ENCODE data around the gene ABCA5.

ABCA5 gene

DNA sequence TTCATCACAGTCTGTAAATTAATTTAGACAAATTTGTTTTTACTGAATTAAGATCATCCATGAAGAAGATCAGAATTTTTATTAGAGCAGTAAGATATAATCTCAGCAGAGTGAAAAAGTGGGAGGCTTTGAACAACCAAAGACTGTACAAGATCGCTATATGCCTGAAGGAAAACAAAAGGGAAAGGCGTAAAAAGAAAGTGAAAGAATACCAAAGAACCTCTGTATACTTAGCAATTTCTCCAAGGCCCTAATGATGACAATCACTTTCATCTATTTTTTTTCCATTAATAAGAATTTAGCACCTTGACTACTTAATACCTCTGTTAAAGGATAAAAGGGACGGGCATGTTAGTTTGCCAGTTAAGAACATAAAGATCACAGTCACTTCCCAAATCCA lies 59.7 kb downstream of the ABCA5 start:
- Histone ChIP-seq H3K4me1 (ENCODE audit: control extremely low read depth in 1 of 4, control insufficient read depth in 4 of 4, insufficient read depth in 4 of 4, low read length in 3 of 4) (no peaks in the 10 kb centered on the region), H3K9me3 (ENCODE audit: control extremely low read depth in 1 of 5, control insufficient read depth in 4 of 5, insufficient read depth in 2 of 5, low read depth in 1 of 5, low read length in 4 of 5) (no peaks in the 10 kb centered on the region), H3K27me3 (replicated peaks in 2 of 5; ENCODE audit: control insufficient read depth in 4 of 5, insufficient read depth in 5 of 5, low read length in 4 of 5) (no peaks in the 10 kb centered on the region), H3K36me3 (ENCODE audit: control insufficient read depth in 4 of 4, insufficient read depth in 4 of 4, low read length in 3 of 4) (no peaks in the 10 kb centered on the region), H3K4me3 (ENCODE audit: control insufficient read depth in 1 of 7, extremely low read depth in 1 of 7, insufficient read depth in 4 of 7, low read depth in 2 of 7, low read length in 6 of 7) (no peak overlapping the region), H3K27ac (ENCODE audit: insufficient read depth in 1 of 2, low read depth in 1 of 2, low read length in 2 of 2, poor library complexity in 1 of 2, severe bottlenecking in 2 of 2) (no peak overlapping the region)
- POLR2A ChIA-PET: interaction anchor here (0.6 kb wide), 1 partner anchor 217 kb away, joined by 4 read pairs; no protein-coding TSS in a partner anchor
- WGBS (ENCODE audit: insufficient coverage): 100% methylated on average over 2 of the region's 3 CpGs
- CTCF ChIA-PET: no interaction called here
- DNase-seq: no peak

DNA sequence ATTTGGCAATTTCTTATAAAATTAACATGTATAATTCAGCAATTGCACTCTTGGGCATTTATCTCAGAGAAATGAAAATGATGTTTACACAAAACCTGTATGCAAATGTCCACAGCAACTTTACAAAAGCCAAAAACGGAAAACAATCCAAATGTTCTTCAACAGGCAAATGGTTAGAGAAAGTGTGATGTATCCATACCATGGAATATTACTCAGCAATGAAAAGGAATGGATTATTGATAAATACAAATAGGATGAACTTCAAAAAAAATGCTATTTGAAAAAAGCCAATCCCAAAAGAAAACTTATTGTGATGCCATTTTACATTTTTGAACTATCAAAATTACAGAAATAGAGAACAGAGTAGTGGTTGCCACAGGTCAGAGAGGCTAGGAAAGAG lies 61.1 kb downstream of the ABCA5 start:
- Histone ChIP-seq H3K9me3 (ENCODE audit: control extremely low read depth in 1 of 5, control insufficient read depth in 4 of 5, insufficient read depth in 2 of 5, low read depth in 1 of 5, low read length in 4 of 5) (no peaks in the 10 kb centered on the region), H3K36me3 (ENCODE audit: control insufficient read depth in 4 of 4, insufficient read depth in 4 of 4, low read length in 3 of 4) (no peaks in the 10 kb centered on the region), H3K4me1 (ENCODE audit: control extremely low read depth in 1 of 4, control insufficient read depth in 4 of 4, insufficient read depth in 4 of 4, low read length in 3 of 4) (no peaks in the 10 kb centered on the region), H3K4me3 (ENCODE audit: control insufficient read depth in 1 of 7, extremely low read depth in 1 of 7, insufficient read depth in 4 of 7, low read depth in 2 of 7, low read length in 6 of 7) (no peak overlapping the region), H3K27me3 (replicated peaks in 2 of 5; ENCODE audit: control insufficient read depth in 4 of 5, insufficient read depth in 5 of 5, low read length in 4 of 5) (no peaks in the 10 kb centered on the region), H3K27ac (ENCODE audit: insufficient read depth in 1 of 2, low read depth in 1 of 2, low read length in 2 of 2, poor library complexity in 1 of 2, severe bottlenecking in 2 of 2) (no peak overlapping the region)
- ChIA-PET POLR2A (no interaction called here), CTCF (no interaction called here)
- DNase-seq: no peak
- no CpG with 5 or more reads among the region's 1 CpG for WGBS (ENCODE audit: insufficient coverage)

DNA sequence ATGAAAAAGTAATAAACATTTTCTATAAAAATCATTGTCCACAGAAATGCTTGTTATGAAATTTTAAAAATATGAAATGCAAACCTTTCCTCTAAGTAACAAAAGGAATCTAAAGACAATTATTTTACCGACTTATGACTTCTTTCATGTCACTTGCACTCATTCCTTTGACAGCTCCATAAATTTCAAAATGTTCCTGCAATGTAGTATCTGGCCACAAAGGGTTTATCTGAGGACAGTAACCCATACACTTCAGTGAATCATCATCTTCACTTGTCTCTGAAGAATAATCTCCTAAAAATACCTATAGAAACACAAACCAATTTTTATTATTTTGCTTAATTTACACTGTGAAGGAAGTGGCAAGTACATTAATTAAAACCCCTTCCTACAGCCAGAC lies 72.7 kb downstream of the ABCA5 start:
- no peaks in the 10 kb centered on the region for H3K27me3 ChIP-seq (replicated peaks in 2 of 5; ENCODE audit: control insufficient read depth in 4 of 5, insufficient read depth in 5 of 5, low read length in 4 of 5)
- H3K4me3 ChIP-seq (ENCODE audit: control insufficient read depth in 1 of 7, extremely low read depth in 1 of 7, insufficient read depth in 4 of 7, low read depth in 2 of 7, low read length in 6 of 7): no peak overlapping the region
- ChIA-PET POLR2A (no interaction called here), CTCF (interaction anchor here (1.4 kb wide), 1 partner anchor 10 kb away, joined by 3 read pairs; no protein-coding TSS in a partner anchor)
- no peaks in the 10 kb centered on the region for H3K9me3 ChIP-seq (ENCODE audit: control extremely low read depth in 1 of 5, control insufficient read depth in 4 of 5, insufficient read depth in 2 of 5, low read depth in 1 of 5, low read length in 4 of 5)
- H3K36me3 ChIP-seq (ENCODE audit: control insufficient read depth in 4 of 4, insufficient read depth in 4 of 4, low read length in 3 of 4): peaks cover 0 to 2% (median 0%) of the 10 kb centered on the region in 4 experiments
- WGBS (ENCODE audit: insufficient coverage): 80% methylated on average over 1 of the region's 1 CpG
- H3K27ac ChIP-seq (ENCODE audit: insufficient read depth in 1 of 2, low read depth in 1 of 2, low read length in 2 of 2, poor library complexity in 1 of 2, severe bottlenecking in 2 of 2): no peak overlapping the region
- no peak for DNase-seq
- H3K4me1 ChIP-seq (ENCODE audit: control extremely low read depth in 1 of 4, control insufficient read depth in 4 of 4, insufficient read depth in 4 of 4, low read length in 3 of 4): no peaks in the 10 kb centered on the region

DNA sequence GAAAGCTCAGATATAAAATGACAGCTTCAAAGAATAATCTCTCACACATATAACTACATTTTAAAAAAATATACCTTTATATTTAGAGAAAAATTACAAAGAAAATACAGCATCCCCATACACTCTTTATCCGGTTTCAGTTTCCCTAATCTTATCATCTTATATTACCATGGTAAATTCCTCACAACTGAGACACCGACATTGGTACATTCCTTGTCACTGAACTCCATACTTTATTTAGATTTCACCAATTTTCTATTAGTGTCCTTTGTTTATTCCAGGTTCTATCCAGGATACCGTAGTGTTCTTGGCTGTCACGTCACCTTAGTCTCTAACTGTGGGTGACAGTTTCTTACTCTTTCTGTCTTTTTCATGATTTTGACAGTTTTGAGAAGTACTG lies 76.3 kb downstream of the ABCA5 start:
- CTCF ChIA-PET: interaction anchor here (1.1 to 1.4 kb wide), 2 partner anchors 473 to 476 kb away, joined by 3 read pairs; no protein-coding TSS in a partner anchor
- no peaks in the 10 kb centered on the region for H3K27me3 ChIP-seq (replicated peaks in 2 of 5; ENCODE audit: control insufficient read depth in 4 of 5, insufficient read depth in 5 of 5, low read length in 4 of 5)
- DNase-seq: no peak
- no peaks in the 10 kb centered on the region for H3K4me1 ChIP-seq (ENCODE audit: control extremely low read depth in 1 of 4, control insufficient read depth in 4 of 4, insufficient read depth in 4 of 4, low read length in 3 of 4)
- no peak overlapping the region for H3K27ac ChIP-seq (ENCODE audit: insufficient read depth in 1 of 2, low read depth in 1 of 2, low read length in 2 of 2, poor library complexity in 1 of 2, severe bottlenecking in 2 of 2)
- POLR2A ChIA-PET: no interaction called here
- no peaks in the 10 kb centered on the region for H3K9me3 ChIP-seq (ENCODE audit: control extremely low read depth in 1 of 5, control insufficient read depth in 4 of 5, insufficient read depth in 2 of 5, low read depth in 1 of 5, low read length in 4 of 5)
- 98% methylated on average over 4 of the region's 4 CpGs for WGBS (ENCODE audit: insufficient coverage)
- peaks cover 0 to 3% (median 1%) of the 10 kb centered on the region in 4 experiments for H3K36me3 ChIP-seq (ENCODE audit: control insufficient read depth in 4 of 4, insufficient read depth in 4 of 4, low read length in 3 of 4)
- H3K4me3 ChIP-seq (ENCODE audit: control insufficient read depth in 1 of 7, extremely low read depth in 1 of 7, insufficient read depth in 4 of 7, low read depth in 2 of 7, low read length in 6 of 7): no peak overlapping the region

DNA sequence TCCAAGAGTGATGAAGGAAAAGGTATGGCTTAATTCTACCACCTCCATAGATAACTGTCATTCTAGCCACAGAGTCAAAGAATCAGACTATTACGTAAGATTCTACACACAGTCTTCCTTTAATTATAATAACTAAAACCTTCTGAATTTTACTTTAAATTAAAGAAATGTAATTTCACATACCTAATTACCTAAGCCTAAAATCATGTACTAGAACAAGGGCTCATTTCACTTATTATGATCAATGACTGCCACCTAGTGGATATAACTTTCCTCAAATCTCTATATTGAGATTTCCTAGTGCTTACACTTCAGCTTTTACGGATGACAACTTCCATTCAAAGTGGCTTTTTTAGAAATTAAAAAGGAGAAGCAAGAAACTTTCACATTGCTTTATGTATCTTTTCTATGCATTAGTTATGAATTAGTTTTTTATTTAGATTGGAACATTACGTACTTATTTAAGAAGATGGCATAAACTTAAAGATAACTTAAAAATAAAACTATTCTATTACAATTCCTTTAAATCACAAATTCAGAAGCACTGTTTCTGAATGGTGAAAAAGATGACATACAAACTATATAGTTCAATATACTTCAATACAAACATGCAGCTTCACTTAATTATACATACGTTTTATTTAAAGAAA lies 80.1 kb downstream of the ABCA5 start:
- Histone ChIP-seq H3K36me3 (ENCODE audit: control insufficient read depth in 4 of 4, insufficient read depth in 4 of 4, low read length in 3 of 4) (peaks cover 0 to 3% (median 0%) of the 10 kb centered on the region in 4 experiments), H3K4me1 (ENCODE audit: control extremely low read depth in 1 of 4, control insufficient read depth in 4 of 4, insufficient read depth in 4 of 4, low read length in 3 of 4) (no peaks in the 10 kb centered on the region), H3K27me3 (replicated peaks in 2 of 5; ENCODE audit: control insufficient read depth in 4 of 5, insufficient read depth in 5 of 5, low read length in 4 of 5) (no peaks in the 10 kb centered on the region), H3K27ac (ENCODE audit: insufficient read depth in 1 of 2, low read depth in 1 of 2, low read length in 2 of 2, poor library complexity in 1 of 2, severe bottlenecking in 2 of 2) (no peak overlapping the region), H3K4me3 (ENCODE audit: control insufficient read depth in 1 of 7, extremely low read depth in 1 of 7, insufficient read depth in 4 of 7, low read depth in 2 of 7, low read length in 6 of 7) (no peak overlapping the region), H3K9me3 (ENCODE audit: control extremely low read depth in 1 of 5, control insufficient read depth in 4 of 5, insufficient read depth in 2 of 5, low read depth in 1 of 5, low read length in 4 of 5) (no peaks in the 10 kb centered on the region)
- no CpG with 5 or more reads among the region's 4 CpGs for WGBS (ENCODE audit: insufficient coverage)
- ChIA-PET CTCF (interaction anchor here (0.7 to 3.7 kb wide), 8 partner anchors 9 to 781 kb away, joined by 3 to 34 read pairs (median 5); no protein-coding TSS in a partner anchor), POLR2A (no interaction called here)
- DNase-seq: peak; percentile 47 to 77 (median 73)

DNA sequence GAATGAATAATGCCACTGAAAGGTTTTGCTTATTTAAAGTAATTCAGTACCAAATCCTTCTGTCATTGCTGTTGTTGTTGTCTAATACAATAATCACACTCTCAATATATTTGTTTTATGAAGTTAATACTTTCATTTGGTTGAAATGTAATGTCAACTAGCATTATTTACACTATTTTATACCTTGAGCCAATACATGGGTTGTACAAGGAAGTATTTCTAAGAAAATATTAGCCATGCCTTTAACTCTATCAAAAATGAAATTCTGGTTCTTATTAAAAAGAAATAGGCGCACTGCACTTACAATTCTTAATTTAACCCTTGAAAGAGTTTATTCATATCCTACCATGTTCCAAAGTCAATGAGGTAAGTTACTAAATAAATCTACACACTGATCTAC lies 80.7 kb downstream of the ABCA5 start:
- peaks cover 0 to 3% (median 0%) of the 10 kb centered on the region in 4 experiments for H3K36me3 ChIP-seq (ENCODE audit: control insufficient read depth in 4 of 4, insufficient read depth in 4 of 4, low read length in 3 of 4)
- no CpG with 5 or more reads among the region's 1 CpG for WGBS (ENCODE audit: insufficient coverage)
- no peaks in the 10 kb centered on the region for H3K4me1 ChIP-seq (ENCODE audit: control extremely low read depth in 1 of 4, control insufficient read depth in 4 of 4, insufficient read depth in 4 of 4, low read length in 3 of 4)
- no peak overlapping the region for H3K4me3 ChIP-seq (ENCODE audit: control insufficient read depth in 1 of 7, extremely low read depth in 1 of 7, insufficient read depth in 4 of 7, low read depth in 2 of 7, low read length in 6 of 7)
- H3K27me3 ChIP-seq (replicated peaks in 2 of 5; ENCODE audit: control insufficient read depth in 4 of 5, insufficient read depth in 5 of 5, low read length in 4 of 5): no peaks in the 10 kb centered on the region
- H3K9me3 ChIP-seq (ENCODE audit: control extremely low read depth in 1 of 5, control insufficient read depth in 4 of 5, insufficient read depth in 2 of 5, low read depth in 1 of 5, low read length in 4 of 5): no peaks in the 10 kb centered on the region
- CTCF ChIA-PET: interaction anchor here (0.7 to 3.2 kb wide), 7 partner anchors 11 to 781 kb away, joined by 3 to 9 read pairs (median 4); no protein-coding TSS in a partner anchor
- POLR2A ChIA-PET: no interaction called here
- DNase-seq: no peak
- H3K27ac ChIP-seq (ENCODE audit: insufficient read depth in 1 of 2, low read depth in 1 of 2, low read length in 2 of 2, poor library complexity in 1 of 2, severe bottlenecking in 2 of 2): no peak overlapping the region

DNA sequence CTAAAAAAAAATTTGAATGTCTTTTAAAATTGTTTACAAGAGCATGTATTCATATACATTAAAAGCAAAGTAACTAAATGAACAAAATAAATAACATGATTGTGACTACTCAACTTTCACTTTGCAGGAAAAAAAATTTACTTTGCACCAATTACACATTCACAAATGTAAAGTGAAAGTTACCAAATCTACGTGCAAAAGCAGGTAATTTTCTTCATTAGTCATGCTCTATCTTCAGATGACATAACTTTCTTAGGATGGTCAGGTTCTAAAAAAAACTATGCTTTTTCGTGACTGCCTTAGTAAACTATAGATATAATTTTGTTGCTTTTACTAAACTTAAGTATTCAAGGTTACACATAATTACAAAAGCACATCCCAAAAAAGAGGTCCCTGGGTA lies 81.3 kb downstream of the ABCA5 start:
- Histone ChIP-seq H3K9me3 (ENCODE audit: control extremely low read depth in 1 of 5, control insufficient read depth in 4 of 5, insufficient read depth in 2 of 5, low read depth in 1 of 5, low read length in 4 of 5) (no peaks in the 10 kb centered on the region), H3K4me1 (ENCODE audit: control extremely low read depth in 1 of 4, control insufficient read depth in 4 of 4, insufficient read depth in 4 of 4, low read length in 3 of 4) (no peaks in the 10 kb centered on the region), H3K36me3 (ENCODE audit: control insufficient read depth in 4 of 4, insufficient read depth in 4 of 4, low read length in 3 of 4) (peaks cover 0 to 4% (median 0%) of the 10 kb centered on the region in 4 experiments), H3K27ac (ENCODE audit: insufficient read depth in 1 of 2, low read depth in 1 of 2, low read length in 2 of 2, poor library complexity in 1 of 2, severe bottlenecking in 2 of 2) (peak overlapping the region in 1 of 2 experiments; percentile 14), H3K4me3 (ENCODE audit: control insufficient read depth in 1 of 7, extremely low read depth in 1 of 7, insufficient read depth in 4 of 7, low read depth in 2 of 7, low read length in 6 of 7) (peak overlapping the region in 1 of 7 experiments; percentile 10), H3K27me3 (replicated peaks in 2 of 5; ENCODE audit: control insufficient read depth in 4 of 5, insufficient read depth in 5 of 5, low read length in 4 of 5) (no peaks in the 10 kb centered on the region)
- DNase-seq: peak in 2 of 3 donors; percentile 21 to 22
- ChIA-PET CTCF (interaction anchor here (0.7 to 1.2 kb wide), 4 partner anchors 14 to 778 kb away, joined by 3 to 5 read pairs (median 4); no protein-coding TSS in a partner anchor), POLR2A (no interaction called here)
- WGBS (ENCODE audit: insufficient coverage): no CpG with 5 or more reads among the region's 2 CpGs

All from common myeloid progenitor, CD34-positive (primary cell).